Measurements from ENCODE around the gene TNFRSF4. TPM values are rescaled to one million over a fixed set of nuclear protein-coding genes. Genes with fewer than 3 reads are reported as not detected.
"Not testable (repeated sequence)": the region's sequence is repeated elsewhere in the genome, so short reads cannot be mapped to it uniquely, and the experiment has no call there.

Gene TNFRSF4
- total and polyA plus RNA-seq, 7 donors = 0.95 to 8.6 (median 1.2) TPM; not detected in 2

DNA sequence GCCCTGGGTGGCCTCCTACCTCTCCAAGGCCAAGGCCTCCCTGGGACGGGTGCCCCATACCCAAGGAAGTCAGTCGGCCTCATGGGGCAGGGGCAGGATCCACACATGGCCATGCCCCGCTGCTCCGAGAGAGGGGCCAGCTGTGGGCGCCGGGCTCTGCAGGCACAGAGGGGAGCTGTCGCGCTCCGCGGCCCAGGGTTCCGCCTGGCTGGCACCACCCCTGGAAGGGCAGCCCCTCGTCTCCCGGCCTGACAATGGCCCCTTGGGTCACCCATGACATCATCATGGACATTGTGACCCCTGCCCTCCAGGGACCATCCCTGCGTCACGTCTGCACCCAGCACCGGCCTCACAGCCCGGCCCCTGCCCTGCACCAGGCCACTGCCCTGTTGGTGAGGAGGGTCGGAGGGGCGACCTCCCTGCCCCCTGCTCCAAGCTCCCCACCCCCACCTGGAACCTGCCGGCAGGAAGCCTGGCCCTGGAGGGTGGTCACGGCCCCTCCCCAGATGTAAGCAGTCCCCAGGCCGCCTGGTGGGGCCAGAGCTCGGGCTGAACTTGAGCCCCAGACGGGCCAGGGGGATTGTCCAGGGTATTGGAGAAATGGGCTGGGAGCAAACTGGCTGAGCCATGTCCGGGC, 34.5 kb downstream of the TNFRSF4 start:
- Histone ChIP-seq H3K36me3 (no peaks in the 10 kb centered on the region), H3K27ac (no peak overlapping the region), H3K4me3 (no peak overlapping the region), H3K9me3 (no peaks in the 10 kb centered on the region), H3K27me3 (peaks cover 3 to 61% (median 48%) of the 10 kb centered on the region in 3 donors), H3K4me1 (no peaks in the 10 kb centered on the region)
- no peak for TF ChIP-seq POLR2AphosphoS5 (IDR thresholded peaks at IDR 0.05)
- TF ChIP-seq, protein P1, sequence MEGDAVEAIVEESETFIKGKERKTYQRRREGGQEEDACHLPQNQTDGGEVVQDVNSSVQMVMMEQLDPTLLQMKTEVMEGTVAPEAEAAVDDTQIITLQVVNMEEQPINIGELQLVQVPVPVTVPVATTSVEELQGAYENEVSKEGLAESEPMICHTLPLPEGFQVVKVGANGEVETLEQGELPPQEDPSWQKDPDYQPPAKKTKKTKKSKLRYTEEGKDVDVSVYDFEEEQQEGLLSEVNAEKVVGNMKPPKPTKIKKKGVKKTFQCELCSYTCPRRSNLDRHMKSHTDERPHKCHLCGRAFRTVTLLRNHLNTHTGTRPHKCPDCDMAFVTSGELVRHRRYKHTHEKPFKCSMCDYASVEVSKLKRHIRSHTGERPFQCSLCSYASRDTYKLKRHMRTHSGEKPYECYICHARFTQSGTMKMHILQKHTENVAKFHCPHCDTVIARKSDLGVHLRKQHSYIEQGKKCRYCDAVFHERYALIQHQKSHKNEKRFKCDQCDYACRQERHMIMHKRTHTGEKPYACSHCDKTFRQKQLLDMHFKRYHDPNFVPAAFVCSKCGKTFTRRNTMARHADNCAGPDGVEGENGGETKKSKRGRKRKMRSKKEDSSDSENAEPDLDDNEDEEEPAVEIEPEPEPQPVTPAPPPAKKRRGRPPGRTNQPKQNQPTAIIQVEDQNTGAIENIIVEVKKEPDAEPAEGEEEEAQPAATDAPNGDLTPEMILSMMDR (IDR thresholded peaks at IDR 0.05) = no peak
- no peak for TF ChIP-seq POLR2A (IDR thresholded peaks at IDR 0.05)
- no peak for TF ChIP-seq EP300 (IDR thresholded peaks at IDR 0.05)
- WGBS, 2 donors = 81 to 92% methylated on average over 25 of the region's 25 CpGs
- no peak for DNase-seq
- intact Hi-C loops (cut with DNase I) = no loop called here

DNA sequence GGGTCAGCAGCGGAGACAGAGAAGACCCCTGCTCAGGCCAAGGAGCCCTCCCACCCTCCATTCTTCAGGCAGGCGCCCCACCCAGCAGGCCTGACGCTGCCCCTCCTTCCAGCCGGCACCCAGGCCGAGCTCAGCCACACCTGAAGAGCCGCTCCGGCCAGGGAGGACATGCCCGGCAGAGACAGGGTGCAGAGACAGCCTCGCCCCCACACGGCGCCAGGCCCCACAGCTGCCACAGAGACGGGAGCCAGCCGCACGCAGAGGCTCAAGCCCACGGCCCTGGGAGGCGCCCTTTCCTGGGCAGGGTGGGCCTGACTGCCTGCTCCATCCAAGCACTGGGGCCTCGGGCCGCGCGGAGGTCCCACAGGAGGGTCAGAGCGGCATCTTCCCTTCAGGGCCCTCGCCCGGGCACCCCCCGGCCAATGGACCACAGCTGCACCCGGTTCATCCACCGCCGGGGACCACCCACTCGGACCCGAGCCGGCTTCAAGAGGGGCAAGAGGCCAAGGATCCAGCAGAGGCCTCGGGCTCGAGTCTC, 35.1 kb downstream of the TNFRSF4 start:
- intact Hi-C loops (cut with DNase I) = no loop called here
- 90 to 92% methylated on average over 32 of the region's 32 CpGs for WGBS, 2 donors
- TF ChIP-seq EP300 (IDR thresholded peaks at IDR 0.05) = no peak
- TF ChIP-seq POLR2AphosphoS5 (IDR thresholded peaks at IDR 0.05) = no peak
- TF ChIP-seq, protein P1 (IDR thresholded peaks at IDR 0.05) = no peak
- TF ChIP-seq POLR2A (IDR thresholded peaks at IDR 0.05) = no peak
- Histone ChIP-seq H3K27me3 (peaks cover 6 to 67% (median 52%) of the 10 kb centered on the region in 3 donors), H3K36me3 (no peaks in the 10 kb centered on the region), H3K27ac (no peak overlapping the region), H3K9me3 (no peaks in the 10 kb centered on the region), H3K4me1 (peaks cover 0 to 3% (median 0%) of the 10 kb centered on the region in 4 donors), H3K4me3 (no peak overlapping the region)
- no peak for DNase-seq

DNA sequence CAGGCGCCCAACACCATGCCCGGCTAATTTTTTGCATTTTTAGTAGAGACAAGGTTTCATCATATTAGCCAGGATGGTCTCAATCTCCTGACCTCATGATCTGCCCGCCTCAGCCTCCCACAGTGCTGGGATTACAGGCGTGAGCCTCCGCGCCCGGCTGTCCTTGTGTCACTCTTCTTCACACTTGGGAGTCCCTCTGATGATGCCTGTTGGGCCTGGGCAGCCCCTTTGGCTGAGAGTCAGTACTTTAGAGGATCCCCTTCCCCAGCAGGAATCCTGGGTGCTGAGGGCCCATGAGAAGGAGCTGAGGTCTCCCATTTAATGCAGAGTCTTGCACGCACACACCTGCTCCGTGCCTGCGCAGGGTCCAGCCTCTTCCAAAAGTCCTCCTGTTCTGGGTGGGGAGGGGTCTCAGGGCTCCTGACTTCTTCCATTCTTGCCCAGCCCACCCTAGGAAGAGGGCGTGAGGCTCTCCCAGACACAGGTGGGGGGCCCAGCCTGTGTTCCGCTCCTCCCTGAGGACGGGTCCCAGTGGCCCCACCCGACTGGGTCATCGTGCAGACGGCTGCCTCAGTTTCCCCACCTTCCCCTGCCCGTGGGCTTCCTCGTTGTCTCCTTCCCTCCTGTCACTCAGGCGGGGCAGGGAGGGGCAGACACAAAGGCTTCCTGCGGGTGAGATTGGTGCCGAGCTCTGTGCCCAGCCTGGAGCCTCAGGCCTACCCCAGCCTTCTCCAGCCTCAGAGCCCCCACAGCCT, 36.3 kb downstream of the TNFRSF4 start:
- Histone ChIP-seq H3K27me3 (peaks cover 13 to 80% (median 58%) of the 10 kb centered on the region in 3 donors), H3K4me3 (no peak overlapping the region)

DNA sequence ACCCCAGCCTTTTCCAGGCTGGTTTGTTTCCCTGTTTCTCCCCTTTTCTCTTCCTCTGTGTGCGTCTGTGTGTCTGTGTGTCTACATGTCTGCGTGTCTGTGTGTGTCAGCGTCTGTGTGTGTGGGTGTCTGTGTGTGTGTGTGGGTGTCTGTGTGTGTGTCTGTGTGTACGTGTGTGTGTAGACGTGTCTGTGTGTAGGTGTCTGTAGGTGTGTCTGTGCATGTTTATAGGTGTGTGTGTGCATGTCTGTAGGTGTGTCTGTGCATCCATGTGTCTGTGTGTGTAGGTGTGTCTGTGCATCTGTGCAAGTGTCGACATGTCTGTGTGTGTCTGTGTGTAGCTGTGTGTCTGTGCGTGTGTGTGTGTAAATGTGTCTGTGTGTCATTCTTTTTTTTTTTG, 37.0 kb downstream of the TNFRSF4 start:
- no peak for TF ChIP-seq EP300 (IDR thresholded peaks at IDR 0.05)
- Histone ChIP-seq H3K4me1 (peaks cover 0 to 7% (median 0%) of the 10 kb centered on the region in 4 donors), H3K27me3 (peaks cover 13 to 87% (median 64%) of the 10 kb centered on the region in 3 donors), H3K27ac (no peak overlapping the region), H3K4me3 (no peak overlapping the region), H3K36me3 (no peaks in the 10 kb centered on the region), H3K9me3 (no peaks in the 10 kb centered on the region)
- DNase-seq = no peak
- intact Hi-C loops (cut with DNase I) = no loop called here
- WGBS, 2 donors = 83 to 87% methylated on average over 7 of the region's 7 CpGs

More for the DNA sequence above, 36.3 kb downstream of the TNFRSF4 start:
- peaks cover 0 to 7% (median 0%) of the 10 kb centered on the region in 4 donors for H3K4me1 ChIP-seq
- intact Hi-C loops (cut with DNase I) = no loop called here
- no peaks in the 10 kb centered on the region for H3K36me3 ChIP-seq
- DNase-seq = no peak
- no peak for TF ChIP-seq POLR2AphosphoS5 (IDR thresholded peaks at IDR 0.05)
- WGBS, 2 donors = 80 to 87% methylated on average over 21 of the region's 21 CpGs
- no peaks in the 10 kb centered on the region for H3K9me3 ChIP-seq
- no peak overlapping the region for H3K27ac ChIP-seq

DNA sequence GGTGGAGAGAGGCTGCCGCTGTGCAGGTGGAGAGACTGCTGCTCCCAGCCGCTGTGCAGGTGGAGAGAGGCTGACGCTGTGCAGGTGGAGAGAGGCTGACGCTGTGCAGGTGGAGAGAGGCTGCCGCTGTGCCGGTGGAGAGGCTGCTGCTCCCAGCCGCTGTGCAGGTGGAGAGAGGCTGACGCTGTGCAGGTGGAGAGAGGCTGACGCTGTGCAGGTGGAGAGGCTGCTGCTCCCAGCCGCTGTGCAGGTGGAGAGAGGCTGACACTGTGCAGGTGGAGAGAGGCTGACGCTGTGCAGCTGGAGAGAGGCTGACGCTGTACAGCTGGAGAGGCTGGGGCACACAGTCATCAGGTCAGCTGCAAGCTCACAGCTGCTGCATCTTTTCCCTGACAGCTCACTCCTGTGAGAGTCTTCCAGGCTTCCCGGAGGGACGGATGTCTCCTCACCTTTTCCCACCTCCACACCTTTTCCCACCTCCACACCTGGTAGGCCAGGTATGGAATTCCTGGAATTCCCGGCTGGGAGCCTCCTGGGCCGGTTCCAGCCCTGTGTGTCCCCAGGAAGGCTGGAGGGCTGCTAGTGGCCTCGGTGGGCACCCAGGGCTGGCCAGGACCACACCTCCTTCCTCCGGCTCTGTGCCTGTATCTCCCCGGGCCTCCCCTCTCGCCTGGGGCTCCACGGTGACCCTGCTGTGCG, 37.7 kb downstream of the TNFRSF4 start:
- H3K4me1 ChIP-seq; H3K9me3 ChIP-seq; DNase-seq; intact Hi-C loops (cut with DNase I); H3K36me3 ChIP-seq; H3K4me3 ChIP-seq; H3K27ac ChIP-seq: not testable (repeated sequence)
- 37 to 49% methylated on average over 22 of the region's 22 CpGs for WGBS, 2 donors
- H3K27me3 ChIP-seq = peaks cover 18 to 94% (median 69%) of the 10 kb centered on the region in 3 donors

All from sigmoid colon (tissue), 7 donors.